Activated naive CD4-positive, alpha-beta T cell treated with anti-CD3 and anti-CD28 coated beads, Interleukin-2, amount 50 U/mL, for 24 hours (primary cell): Measurements from ENCODE around the gene MYH9.

Experiments
- H3K27ac Mint-ChIP-seq: one replicate; pipeline ENCODE4 v1.8.0; 2021; ENCODE audit warnings: mild to moderate bottlenecking, mixed read lengths
- H3K27me3 Mint-ChIP-seq: one replicate; pipeline ENCODE4 v1.8.0; 2021; ENCODE audit warnings: mixed read lengths
- H3K36me3 Mint-ChIP-seq: one replicate; pipeline ENCODE4 v1.8.0; 2021; ENCODE audit warnings: mixed read lengths
- H3K4me1 Mint-ChIP-seq: one replicate; pipeline ENCODE4 v1.8.0; 2021; ENCODE audit warnings: mixed read lengths
- H3K4me3 Mint-ChIP-seq: one replicate; pipeline ENCODE4 v1.8.0; 2021; ENCODE audit warnings: mild to moderate bottlenecking, mixed read lengths
- H3K9me3 Mint-ChIP-seq: one replicate; pipeline ENCODE4 v1.8.0; 2021; ENCODE audit warnings: mixed read lengths

The MYH9 gene

DNA sequence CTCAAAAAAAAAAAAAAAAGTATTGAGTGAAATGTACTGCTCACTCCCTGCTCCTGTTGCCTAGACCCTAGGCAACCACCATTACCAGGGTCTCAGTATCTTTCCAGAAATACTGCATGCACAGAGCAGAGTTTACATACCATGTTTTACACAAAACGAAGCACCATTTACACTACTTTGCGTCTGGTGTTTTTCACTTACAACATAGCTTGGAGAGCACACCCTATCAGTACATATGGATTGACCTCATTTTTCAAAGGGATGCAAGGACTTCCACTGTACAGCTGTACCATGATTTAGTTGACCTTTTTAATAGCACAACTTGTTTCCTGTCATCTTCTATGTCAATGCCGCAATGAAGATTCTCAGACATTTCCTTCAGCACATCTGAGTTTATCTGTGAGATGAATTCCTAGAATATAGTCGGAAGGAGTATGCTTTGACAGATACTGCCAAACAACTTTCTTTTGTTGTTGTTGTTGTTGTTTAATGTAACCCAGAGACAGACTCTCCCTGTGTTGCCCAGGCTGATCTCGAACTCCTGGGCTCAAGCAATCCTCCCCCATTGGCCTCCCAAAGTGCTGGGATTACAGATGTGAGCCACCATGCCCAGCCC lies 6.1 kb downstream of the MYH9 start:
- H3K9me3 Mint-ChIP-seq: no peaks in the 10 kb centered on the region

DNA sequence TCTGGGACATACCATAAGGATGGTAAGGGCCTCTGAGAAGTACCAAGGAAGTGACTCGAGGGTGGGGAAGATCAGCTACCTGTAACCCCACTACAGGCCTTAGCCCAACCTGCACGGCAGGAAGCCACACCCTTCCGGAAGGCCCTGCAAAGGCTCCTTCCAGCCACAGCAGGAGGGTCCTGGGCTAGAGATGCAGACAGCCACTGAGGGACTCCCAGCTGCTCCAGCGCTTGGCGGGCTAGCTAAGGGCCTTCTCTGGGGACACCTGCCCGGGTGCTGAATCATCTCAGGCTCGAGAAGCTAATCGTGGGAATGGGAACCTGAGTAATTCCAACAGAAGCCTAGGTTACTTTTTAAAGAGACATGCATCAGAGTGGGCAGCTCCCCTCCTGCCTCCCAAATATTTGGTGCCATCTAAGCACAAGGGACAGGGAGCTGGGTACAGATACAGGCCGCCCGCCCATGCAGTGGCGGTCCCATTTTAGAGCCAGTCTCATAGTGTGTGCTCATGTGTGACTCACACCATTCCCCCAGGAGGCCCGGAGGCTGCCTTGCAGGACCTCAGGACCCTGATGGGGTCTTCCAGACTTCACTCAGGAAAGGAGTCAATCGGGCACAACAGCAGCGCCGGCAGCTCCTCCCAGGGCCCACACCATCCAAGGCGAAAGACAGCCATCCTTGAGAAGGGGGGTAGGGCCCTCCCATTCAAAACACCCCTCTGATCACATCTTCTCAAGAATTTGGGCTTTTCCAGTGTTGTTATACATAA lies 8.0 kb downstream of the MYH9 start:
- H3K4me1 Mint-ChIP-seq: peaks cover 79% of the 10 kb centered on the region
- no peaks in the 10 kb centered on the region for H3K27me3 Mint-ChIP-seq
- H3K4me3 Mint-ChIP-seq: peak overlapping the region; percentile 86
- H3K27ac Mint-ChIP-seq: peak overlapping the region; percentile 98
- peaks cover 13% of the 10 kb centered on the region for H3K36me3 Mint-ChIP-seq
- H3K9me3 Mint-ChIP-seq: no peaks in the 10 kb centered on the region

More for the DNA sequence above, 6.1 kb downstream of the MYH9 start:
- H3K27ac Mint-ChIP-seq: peak overlapping the region; percentile 93
- H3K36me3 Mint-ChIP-seq: peaks cover 27% of the 10 kb centered on the region
- no peaks in the 10 kb centered on the region for H3K27me3 Mint-ChIP-seq
- H3K4me1 Mint-ChIP-seq: peaks cover 76% of the 10 kb centered on the region
- peak overlapping the region; percentile 85 for H3K4me3 Mint-ChIP-seq

DNA sequence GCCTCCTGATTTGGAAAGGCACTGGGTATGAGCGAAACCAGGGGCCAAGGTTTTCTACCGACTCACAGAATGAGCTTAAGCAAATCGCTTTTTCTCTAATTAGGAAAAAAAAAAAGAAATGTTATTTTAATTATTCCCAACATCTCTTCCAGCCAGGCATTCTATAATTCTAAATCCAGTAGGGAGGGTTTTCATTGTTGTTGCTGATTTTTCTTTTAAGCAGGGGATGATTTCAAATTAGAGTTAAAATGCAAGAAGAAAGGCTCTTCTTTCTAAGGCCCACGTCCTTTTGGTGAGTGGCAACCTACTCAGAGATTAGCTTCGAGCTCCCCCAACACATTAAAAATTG lies 8.9 kb downstream of the MYH9 start:
- Mint-ChIP-seq H3K4me1 (peaks cover 82% of the 10 kb centered on the region), H3K36me3 (peaks cover 11% of the 10 kb centered on the region), H3K4me3 (peak overlapping the region; percentile 86), H3K9me3 (no peaks in the 10 kb centered on the region), H3K27ac (peak overlapping the region; percentile 98), H3K27me3 (no peaks in the 10 kb centered on the region)

DNA sequence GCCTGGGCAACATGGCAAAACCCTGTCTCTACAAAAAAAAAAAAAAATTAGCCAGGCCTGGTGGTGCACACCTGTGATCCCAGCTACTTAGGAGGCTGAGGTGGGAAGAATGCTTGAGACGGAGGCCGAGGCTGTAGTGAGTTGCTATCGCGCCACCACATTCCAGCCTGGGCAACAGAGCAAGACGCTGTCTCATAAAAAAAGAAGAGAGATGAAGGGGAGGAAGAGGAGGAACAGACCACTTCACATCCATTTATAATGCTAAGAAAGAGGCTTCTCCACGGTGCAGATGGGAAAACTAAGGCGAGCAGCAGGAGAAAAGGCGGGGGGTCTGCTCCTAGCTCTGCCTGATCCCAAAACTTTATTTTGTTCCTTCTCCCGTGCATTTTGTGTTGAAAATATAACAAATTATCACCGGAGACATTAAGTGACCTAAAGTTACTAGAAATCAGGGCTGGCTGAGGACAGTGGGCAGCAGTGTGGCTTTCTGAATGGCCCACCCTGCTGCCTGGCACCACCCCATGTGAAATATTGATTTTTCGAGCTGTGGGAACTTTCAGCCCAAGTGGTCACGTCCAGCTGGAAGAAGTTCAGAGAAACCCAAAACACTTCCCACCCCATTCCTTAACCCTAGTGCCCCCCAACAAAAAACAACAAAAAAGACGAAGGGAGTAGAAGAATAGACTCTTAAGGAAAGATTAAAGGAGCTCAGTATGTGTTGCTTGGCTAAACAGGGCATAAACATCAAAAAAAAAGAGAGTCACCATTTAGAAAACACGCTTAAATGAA lies 9.5 kb downstream of the MYH9 start:
- Mint-ChIP-seq H3K4me1 (peaks cover 82% of the 10 kb centered on the region), H3K36me3 (peaks cover 11% of the 10 kb centered on the region), H3K9me3 (no peaks in the 10 kb centered on the region), H3K27ac (peak overlapping the region; percentile 98), H3K4me3 (peak overlapping the region; percentile 86), H3K27me3 (no peaks in the 10 kb centered on the region)

- H3K4me1 Mint-ChIP-seq: peaks cover 87% of the 10 kb centered on the region
- H3K36me3 Mint-ChIP-seq: peaks cover 10% of the 10 kb centered on the region
These were observed 10.6 kb downstream of the MYH9 start for GRCh38 chr22:36377022-36377631.

DNA sequence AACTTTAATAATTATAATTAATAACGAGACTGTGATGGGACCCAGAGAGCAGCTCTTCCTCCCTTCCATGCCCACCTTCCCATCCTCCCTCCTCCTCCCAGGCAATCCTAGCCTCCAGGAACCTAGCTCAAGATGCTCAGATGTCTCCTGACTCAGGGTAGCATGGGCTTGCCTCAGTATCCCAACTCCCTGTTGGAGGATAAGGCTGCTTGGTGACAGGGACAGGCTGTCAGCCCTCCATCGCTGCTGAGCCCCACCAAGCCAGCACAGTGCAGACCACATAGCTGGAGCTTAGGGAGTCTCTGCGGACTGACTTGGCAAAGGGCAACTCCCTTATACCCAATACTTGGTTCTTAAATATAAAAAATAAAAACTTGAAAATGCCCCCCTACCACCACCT lies 11.5 kb downstream of the MYH9 start:
- H3K9me3 Mint-ChIP-seq: no peaks in the 10 kb centered on the region
- H3K27me3 Mint-ChIP-seq: no peaks in the 10 kb centered on the region
- peaks cover 11% of the 10 kb centered on the region for H3K36me3 Mint-ChIP-seq
- H3K4me3 Mint-ChIP-seq: peak overlapping the region; percentile 68
- peak overlapping the region; percentile 98 for H3K27ac Mint-ChIP-seq
- peaks cover 89% of the 10 kb centered on the region for H3K4me1 Mint-ChIP-seq

More at GRCh38 chr22:36377022-36377631, 10.6 kb downstream of the MYH9 start:
- Mint-ChIP-seq H3K9me3 (no peaks in the 10 kb centered on the region), H3K27me3 (no peaks in the 10 kb centered on the region), H3K4me3 (peak overlapping the region; percentile 86), H3K27ac (peak overlapping the region; percentile 98)

DNA sequence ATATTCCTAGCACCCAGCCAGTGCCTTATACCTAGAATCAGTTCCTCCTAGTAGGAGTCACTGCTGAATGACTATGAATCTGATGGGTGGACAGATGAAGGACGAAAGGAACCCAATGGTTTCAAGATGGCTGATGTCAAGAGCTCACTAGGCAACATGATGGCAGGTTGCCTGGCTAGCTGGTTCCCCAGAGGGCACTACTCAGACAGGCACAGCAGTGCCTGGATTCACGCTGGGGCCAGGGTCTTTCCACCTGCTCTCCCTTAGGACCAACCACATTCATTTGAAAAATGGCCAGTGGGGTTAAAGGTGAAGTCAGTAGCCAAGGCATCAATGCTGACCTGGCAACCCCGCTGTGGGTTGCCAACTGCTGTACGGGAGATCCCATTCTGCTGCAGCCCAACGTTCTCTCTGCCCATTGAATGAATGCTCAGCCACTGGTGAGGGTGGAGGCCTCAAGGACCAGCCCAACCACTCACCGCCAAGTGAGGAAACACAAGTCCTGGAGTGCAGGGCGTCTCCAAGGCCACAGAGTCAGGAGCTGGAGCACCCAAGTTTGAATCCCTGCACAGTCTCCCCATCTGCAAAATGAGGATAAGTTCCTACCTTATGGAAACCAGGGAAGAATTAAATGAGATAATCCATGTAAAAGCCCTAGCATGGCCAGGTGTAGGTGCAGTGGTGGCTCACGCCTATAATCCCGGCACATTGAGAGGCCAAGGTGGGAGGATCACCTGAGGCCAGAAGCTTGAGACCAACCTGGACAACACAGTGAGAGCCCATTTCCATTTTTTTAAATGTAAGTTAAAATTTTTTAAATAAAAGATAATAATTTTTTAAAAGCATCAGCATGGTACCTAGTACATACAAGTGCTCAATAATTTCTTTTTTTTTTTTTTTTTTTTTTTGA lies 12.4 kb downstream of the MYH9 start:
- Mint-ChIP-seq H3K4me1 (peaks cover 92% of the 10 kb centered on the region), H3K27ac (peak overlapping the region; percentile 94), H3K36me3 (peaks cover 15% of the 10 kb centered on the region), H3K9me3 (no peaks in the 10 kb centered on the region), H3K4me3 (peak overlapping the region; percentile 75), H3K27me3 (no peaks in the 10 kb centered on the region)

GRCh38 chr22:36374603-36375024 lies 13.2 kb downstream of the MYH9 start:
- H3K4me3 Mint-ChIP-seq: peak overlapping the region; percentile 75
- no peaks in the 10 kb centered on the region for H3K9me3 Mint-ChIP-seq
- H3K4me1 Mint-ChIP-seq: peaks cover 92% of the 10 kb centered on the region
- peaks cover 14% of the 10 kb centered on the region for H3K36me3 Mint-ChIP-seq
- H3K27me3 Mint-ChIP-seq: no peaks in the 10 kb centered on the region
- peak overlapping the region; percentile 94 for H3K27ac Mint-ChIP-seq

DNA sequence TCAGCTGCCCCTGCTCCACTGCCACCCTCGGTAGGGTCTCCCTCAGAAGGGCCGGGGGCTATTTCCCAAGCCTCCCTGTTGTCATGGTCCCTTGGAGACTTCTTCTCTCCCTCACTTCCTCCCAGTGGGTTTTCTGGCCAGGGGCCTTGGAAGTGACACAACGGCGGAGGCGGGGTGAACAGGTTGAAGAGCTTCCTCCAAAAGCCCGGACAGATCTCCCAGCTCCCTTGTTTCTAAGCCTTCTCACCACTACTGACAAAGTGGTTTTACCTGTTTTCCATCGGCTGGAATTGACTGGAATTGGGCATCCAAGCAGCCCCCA lies 14.5 kb downstream of the MYH9 start:
- H3K9me3 Mint-ChIP-seq: no peaks in the 10 kb centered on the region
- H3K4me1 Mint-ChIP-seq: peaks cover 92% of the 10 kb centered on the region
- H3K27me3 Mint-ChIP-seq: no peaks in the 10 kb centered on the region
- H3K27ac Mint-ChIP-seq: peak overlapping the region; percentile 96
- peak overlapping the region; percentile 91 for H3K4me3 Mint-ChIP-seq
- peaks cover 12% of the 10 kb centered on the region for H3K36me3 Mint-ChIP-seq

- peak overlapping the region; percentile 91 for H3K4me3 Mint-ChIP-seq
- no peaks in the 10 kb centered on the region for H3K27me3 Mint-ChIP-seq
- no peaks in the 10 kb centered on the region for H3K9me3 Mint-ChIP-seq
- H3K4me1 Mint-ChIP-seq: peaks cover 92% of the 10 kb centered on the region
- peaks cover 8% of the 10 kb centered on the region for H3K36me3 Mint-ChIP-seq
- H3K27ac Mint-ChIP-seq: peak overlapping the region; percentile 96
These were observed 15.8 kb downstream of the MYH9 start for GRCh38 chr22:36371920-36372319.

DNA sequence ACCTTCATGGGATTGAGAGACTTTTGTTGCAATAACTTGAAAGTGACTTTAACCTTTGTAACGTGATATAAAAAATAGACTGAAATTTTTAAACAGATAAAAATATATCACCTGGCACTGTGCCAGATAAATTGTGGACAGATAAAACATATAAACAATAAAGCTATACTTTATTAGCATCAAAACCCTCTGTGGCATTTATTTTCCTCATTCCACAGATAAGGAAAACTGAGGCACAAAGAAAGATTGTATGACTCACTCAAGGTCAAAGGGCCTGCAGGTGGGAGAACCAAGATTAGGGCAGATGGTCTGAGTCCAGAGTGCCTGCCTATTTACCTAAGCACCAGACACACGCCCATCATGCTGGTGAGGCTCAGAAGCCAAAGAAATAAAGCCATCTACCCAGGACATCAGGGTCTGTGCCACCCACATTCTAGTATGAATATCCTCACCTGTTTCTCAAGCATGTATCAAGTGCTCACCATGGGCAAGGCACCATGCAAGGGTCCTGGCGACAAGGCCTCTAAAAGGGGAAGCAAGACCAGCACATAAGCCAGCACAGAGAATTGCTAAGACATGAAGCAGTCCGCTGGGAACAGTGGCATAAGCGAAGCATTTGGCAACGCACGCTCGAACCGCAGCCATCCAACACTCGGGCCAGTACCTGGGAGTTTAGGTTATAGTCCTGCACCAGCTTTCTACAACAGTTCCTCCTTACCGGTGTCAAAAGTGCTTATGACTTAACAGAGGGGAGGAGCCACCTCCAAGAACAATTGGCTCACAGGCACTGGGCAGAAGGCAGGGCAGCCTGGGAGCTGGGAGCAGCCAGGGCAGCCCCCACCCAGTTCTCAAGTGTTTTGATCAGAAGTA lies 17.6 kb downstream of the MYH9 start:
- peaks cover 12% of the 10 kb centered on the region for H3K36me3 Mint-ChIP-seq
- peak overlapping the region; percentile 96 for H3K27ac Mint-ChIP-seq
- peaks cover 94% of the 10 kb centered on the region for H3K4me1 Mint-ChIP-seq
- H3K4me3 Mint-ChIP-seq: peak overlapping the region; percentile 91
- no peaks in the 10 kb centered on the region for H3K9me3 Mint-ChIP-seq
- H3K27me3 Mint-ChIP-seq: no peaks in the 10 kb centered on the region

GRCh38 chr22:36369004-36369921 lies 18.5 kb downstream of the MYH9 start:
- peaks cover 95% of the 10 kb centered on the region for H3K4me1 Mint-ChIP-seq
- no peaks in the 10 kb centered on the region for H3K27me3 Mint-ChIP-seq
- H3K36me3 Mint-ChIP-seq: peaks cover 12% of the 10 kb centered on the region
- no peaks in the 10 kb centered on the region for H3K9me3 Mint-ChIP-seq
- peak overlapping the region; percentile 91 for H3K4me3 Mint-ChIP-seq
- peak overlapping the region; percentile 95 for H3K27ac Mint-ChIP-seq

DNA sequence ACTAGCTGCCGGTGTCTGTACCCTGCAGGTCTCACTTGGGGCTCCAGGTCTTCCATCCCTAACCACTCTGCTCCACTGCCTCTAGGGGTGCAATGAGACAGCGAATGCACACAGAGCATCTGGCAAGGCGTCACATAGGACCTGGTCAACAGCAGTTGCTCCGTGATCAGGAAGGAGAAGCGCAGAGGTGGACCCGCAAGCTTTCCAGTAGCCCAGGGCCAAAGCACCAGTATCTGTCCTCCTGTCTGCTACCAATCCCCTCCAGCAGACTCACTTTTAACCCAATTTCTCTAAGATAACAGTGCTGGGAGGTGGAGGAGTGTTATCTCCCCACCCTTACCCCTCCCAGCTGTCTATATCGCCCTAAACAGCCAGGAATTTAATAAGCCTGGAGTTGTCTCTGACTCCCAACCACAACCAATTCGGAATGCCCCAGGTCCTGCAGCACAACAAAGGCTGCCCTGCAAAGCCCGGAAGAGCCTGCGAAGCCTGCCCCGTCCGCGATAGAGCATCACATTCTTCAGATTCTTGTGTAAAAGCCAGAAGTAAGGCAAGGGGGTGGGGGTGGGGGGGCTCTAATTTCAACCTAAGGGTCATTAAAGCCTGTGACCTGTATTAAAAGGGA lies 19.3 kb downstream of the MYH9 start:
- Mint-ChIP-seq H3K27ac (peak overlapping the region; percentile 96), H3K27me3 (no peaks in the 10 kb centered on the region), H3K4me1 (peaks cover 98% of the 10 kb centered on the region), H3K9me3 (no peaks in the 10 kb centered on the region), H3K36me3 (peaks cover 14% of the 10 kb centered on the region), H3K4me3 (peak overlapping the region; percentile 91)
